NCI-H1048 (cell line): ENCODE results near the gene ARHGDIB.

ENCODE experiments used
- DNase-seq: peaks from one replicate; lab custom pipeline; 2025; lab: John Stamatoyannopoulos, UW

Gene ARHGDIB

DNA sequence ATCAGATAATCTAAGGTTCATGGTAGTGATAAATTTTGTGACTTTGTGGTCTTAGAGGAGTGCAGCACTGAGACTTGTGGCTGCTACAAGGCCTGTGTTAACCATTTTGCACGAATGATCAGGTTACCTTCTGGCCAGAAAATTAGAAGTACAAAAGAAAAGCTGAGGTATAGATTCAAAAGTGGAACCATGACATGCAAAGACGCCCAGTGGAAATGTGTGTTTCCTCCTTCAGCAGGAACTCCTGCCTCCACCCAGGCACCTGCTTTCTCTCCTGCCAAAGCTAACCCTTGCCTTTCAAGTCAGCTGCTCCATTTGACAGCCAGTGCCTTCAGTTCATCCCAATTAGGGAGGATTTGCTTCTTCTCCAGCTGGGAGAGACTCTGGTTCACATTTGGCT is 21.6 kb upstream of the ARHGDIB start:
- no peak for DNase-seq

DNA sequence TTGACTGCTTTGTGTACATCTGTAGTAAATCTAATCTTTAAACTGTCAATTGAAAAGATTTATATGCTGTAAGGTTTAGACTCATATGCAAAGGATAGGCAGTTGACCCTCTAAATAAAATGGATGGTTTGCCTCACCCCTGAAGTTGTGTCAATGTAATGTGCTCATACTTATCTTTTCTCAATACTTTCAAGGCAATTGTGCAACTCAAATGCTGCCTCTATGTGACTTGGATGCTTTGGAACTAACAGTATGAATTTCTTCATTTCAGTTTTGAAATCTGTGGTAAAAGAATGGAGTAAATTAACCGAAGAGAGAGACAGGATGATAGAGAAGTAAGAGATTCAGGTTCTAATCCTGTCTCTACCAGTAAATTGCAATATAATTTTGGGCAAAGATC is 21.2 kb upstream of the ARHGDIB start:
- no peak for DNase-seq

DNA sequence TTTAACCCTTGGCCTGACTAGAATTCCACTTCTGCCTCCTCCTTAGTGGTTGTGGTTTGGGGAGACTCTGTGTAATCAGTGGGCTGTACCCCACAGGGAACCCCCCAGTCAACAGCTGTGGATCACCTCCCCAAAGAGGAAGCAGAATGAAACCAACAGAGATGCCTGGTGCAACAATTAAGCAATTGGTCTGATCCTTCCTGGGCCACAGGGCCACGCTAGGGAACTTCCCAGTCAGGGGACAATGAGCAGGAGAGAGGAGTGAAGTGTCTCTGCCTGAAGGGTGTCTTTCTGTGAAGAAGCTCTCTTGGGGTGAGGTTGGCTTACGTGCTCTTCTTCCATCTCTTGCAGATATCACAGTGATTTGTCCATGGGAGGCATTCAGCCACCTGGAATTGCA is 19.6 kb upstream of the ARHGDIB start:
- no peak for DNase-seq

DNA sequence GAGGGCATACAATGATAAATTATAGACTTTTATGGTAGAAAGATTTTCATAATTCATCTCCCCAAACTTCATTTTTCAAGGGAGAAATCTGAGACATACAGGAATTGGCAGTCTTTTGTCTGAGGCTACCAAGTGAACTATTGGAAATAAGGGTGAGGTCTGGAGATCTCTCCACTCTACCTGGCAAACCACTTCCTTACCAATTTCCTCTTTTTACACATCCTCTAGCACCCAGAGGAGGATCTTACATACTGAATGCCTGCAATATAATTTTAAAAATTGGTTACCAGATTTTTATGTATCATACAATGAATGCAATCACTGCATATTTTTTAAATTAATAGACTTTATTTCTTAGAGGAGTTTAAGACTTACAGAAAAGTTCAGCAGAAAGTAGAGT is 18.1 kb upstream of the ARHGDIB start:
- DNase-seq: no peak

DNA sequence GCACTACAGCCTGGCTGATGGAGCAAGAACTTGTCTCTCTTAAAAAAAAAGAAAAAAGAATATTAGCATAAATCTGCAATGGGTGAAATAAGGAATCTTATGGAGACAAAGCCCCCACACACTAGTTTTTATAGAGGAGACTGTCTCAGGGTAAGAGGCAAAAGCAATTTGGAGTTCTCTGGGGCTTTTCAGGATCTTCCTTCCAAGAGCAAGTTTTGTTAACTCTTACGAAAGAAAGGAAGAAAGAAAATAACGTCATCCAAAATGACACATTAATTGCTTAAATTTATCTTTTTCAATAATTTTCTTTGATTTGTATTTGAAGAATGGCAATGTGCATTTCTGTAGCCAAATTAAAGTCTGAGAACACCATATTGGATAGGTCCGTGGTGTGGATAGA is 15.3 kb upstream of the ARHGDIB start:
- DNase-seq: no peak

DNA sequence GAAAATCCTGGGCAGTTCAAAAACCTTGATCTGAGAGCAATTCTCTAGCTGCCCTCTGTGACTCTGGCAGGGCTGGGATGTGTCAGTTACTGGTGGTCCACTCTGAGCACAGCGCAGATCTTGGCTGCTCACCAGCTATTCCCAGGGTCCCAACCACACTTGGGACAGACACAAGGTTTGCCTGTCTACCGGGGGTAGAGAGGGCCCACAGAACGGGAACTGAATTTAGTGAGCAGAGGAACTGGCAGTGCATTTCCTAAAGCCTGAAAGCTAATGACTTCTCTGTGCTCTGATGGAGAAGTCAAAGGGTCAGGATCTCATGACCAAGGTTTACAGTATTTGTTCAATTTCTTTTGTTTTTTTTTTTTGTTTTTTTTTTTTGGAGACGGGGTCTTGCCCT is 14.1 kb upstream of the ARHGDIB start:
- DNase-seq: no peak

DNA sequence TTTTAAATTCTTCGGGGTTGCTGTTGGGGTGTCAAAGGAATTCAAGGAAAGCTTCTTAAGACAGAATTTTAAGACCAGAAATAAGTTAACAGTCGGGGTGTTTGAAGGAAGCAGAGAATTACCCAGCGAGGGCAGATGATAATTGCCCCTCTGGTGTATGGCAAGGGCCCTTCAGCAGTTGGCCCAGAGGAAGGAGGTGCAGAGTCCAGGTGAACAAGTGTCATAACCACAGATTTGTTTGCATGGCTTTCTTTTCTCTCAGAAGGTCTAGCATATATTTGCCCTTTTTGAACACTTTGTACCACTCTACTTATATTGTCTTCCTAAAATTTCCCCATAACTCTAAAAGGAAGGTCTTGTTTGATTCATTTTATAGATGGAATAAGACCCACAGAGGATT is 13.2 kb upstream of the ARHGDIB start:
- no peak for DNase-seq

DNA sequence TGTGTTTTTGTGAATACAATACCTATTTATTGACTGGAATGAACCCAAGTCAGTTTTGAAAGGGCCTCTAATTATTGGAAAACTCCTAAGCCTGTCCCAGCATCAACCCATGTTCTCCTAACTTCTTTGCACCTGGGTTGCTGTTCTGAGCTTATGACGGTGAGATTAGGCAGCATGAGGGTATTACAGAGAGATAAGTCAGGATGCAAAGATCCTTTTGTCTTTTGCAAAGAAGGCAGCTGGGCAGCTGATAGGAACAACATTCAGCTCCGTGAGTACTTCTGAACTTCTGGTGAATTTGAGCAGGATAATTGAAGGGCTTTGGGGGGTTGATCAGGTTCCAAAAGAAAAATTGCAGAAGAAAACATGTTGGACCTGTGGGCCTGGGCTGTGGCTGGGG is 11.4 kb upstream of the ARHGDIB start, which contains the start of gene PDE6H:
TSS of gene PDE6H (plus strand) at position 227 of the 400 bp plus-strand sequence. CDS start 4,971 bp downstream, outside the sequence.
- DNase-seq: no peak

DNA sequence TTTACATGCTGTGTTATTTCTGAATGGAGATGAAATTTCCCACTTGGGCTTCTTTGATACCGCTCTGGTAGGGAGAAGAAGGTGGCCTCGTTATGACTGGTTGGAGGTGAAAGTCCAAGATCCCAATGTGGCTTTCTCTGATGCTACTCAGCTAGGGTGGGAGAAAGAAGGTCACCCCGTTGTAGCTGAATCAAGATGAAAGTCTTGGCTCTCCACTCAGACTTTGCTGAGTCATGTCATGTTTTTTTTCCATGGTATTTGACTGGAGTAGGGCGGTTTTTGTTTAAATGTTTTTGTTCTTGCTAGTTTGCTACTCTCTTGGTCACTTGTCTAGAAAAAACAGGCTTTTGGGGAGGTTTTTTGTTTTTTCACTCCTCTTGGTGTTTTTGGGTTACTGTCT is 9.1 kb upstream of the ARHGDIB start:
- no peak for DNase-seq

DNA sequence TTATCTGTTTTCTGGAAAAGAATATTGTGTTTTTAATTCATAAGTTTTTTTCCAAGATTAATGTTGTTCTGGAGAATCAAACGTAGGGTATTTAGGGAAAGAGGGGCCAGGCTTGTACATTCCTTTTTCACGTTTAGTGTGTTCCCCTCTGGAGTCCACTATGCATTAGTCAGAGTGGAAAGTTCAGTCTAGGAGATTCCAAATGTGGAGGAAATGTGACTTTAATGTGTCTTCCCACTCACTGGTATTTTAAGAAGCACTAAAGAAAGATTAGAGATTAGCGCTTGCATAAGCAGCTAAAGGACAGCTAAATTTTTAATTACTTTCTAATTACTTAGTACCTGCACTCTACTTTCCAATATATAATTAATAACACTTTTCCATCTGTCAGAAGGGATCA is 7.1 kb upstream of the ARHGDIB start:
- DNase-seq: no peak

DNA sequence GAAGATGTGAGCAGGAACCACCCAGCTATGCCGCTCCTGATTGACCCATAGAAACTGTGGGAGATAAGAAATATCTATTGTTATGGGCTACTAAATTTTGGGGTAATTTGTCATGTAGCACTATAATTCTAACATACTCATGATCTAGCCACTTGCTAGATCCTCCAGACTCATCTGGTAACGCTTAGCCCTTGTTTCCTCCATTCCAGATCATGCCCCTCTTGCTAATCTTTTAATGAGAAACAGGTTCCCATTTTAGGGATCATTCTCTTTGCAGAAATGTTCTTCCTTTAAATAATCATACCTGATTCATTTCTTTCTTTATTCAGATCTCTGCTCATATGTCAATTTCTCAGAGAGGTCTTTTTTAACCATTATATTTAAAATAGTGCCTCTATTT is 3.8 kb upstream of the ARHGDIB start:
- DNase-seq: no peak

DNA sequence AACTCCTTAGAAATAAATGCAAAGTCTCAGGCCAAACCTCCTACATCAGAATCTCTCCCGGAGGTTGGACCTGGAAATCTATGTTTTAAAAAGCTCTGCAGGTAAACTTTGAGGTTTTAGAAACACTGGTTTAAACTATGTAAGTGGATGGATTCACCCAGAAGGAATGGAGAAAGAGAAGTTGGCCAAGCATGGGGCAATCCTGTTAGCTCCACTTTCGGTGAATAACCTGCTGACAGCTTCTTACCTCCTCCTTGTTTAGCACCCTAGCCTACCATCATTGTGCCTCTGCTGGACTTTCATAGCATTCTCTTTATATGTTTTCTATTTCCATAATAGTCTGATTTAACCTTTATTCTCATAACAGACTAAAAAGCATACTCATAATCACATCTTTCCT is 3.0 kb upstream of the ARHGDIB start:
- DNase-seq: no peak

DNA sequence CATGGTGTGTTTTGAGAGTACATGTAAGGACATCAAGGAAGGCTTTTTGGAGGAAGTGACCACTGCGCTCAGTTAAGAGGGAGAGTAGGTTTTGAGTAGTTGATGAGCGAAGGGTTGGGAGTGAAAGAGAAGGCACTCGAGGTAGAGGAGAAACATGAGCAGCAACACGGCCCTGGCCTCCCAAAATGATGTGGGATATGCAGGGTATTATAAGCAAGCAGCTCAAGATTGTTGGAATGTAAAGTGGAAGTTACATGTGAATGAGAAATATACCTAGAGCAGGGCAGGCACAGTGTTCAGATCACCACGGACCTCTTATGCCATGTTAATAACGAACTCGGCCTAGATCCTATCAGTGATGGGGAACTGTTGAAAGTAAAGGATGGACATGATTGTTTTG is 2.1 kb upstream of the ARHGDIB start:
- no peak for DNase-seq

DNA sequence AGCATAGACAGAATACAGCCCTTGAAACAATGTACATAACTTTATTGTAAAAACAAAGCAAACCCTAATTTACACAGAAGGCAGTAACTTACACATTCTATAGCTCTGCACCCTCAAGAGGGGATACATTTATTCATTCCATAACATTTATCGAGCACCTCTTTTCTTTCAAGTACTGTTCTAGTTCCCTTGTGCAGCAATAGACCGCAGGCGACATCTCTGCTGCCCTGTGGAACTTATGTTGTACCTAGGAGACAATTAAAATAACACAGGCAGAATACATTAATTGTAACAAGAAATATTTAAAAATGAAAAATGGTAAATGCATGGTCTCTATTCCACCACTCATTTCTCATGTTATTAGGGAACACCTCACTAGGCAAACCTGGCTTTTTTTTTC is 1.4 kb upstream of the ARHGDIB start:
- no peak for DNase-seq

DNA sequence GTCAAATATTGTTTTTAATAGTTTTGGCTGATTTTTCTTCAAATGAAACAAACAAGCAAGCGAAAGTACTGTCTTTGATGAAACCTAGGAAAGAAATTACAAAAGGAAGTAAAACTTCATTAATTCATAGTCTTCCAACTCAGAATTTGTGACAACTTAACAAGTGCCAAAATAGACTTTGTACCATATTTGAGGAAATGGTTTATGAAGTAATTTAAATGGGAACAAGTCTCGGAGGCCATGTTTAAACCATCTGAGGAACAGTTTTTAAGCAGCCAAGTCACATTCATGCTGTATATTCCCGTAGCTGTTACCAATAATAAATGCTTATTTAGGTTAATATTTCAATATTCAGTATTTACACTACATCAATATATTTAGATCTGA is 745 bp upstream of the ARHGDIB start:
- DNase-seq: no peak

DNA sequence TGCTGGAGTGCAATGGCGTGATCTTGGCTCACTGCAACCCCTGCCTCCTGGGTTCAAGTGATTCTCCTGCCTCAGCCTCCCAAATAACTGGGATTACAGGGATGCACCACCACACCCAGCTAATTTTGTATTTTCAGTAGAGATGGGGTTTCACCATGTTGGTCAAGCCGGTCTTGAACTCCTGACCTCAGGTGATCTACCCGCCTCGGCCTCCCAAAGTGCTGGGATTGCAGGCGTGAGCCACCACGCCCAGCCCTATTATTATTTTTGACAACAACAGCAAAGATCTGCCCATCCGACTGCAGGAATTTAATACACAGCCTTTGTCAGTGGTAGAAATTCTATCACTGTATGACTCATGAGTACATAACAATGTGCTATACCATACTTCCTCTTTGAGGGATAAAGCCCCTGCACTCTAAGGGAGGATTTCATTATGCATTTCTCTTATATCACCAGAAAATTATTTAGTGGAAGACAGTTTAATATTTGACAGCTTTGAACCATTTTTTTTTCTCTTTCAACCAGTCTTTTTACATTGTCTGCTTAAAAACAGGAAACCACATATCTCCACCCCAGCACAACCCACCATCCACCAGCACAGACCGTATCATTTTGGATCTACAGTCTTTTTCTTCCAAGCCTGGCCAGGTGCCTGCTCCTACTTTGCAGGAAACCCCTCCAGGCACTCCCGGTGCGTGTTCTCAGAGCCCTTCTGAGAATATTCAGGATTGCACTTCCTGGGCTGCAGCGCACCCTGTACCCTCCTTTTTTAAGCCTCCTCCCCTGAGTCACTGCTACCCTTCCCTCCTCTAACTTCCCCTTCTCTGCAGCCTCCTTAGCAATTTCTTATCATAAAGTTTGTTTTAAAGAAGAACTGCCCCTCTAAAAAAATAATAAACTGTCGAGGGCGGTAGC is 594 bp downstream of the ARHGDIB start:
- no peak for DNase-seq

DNA sequence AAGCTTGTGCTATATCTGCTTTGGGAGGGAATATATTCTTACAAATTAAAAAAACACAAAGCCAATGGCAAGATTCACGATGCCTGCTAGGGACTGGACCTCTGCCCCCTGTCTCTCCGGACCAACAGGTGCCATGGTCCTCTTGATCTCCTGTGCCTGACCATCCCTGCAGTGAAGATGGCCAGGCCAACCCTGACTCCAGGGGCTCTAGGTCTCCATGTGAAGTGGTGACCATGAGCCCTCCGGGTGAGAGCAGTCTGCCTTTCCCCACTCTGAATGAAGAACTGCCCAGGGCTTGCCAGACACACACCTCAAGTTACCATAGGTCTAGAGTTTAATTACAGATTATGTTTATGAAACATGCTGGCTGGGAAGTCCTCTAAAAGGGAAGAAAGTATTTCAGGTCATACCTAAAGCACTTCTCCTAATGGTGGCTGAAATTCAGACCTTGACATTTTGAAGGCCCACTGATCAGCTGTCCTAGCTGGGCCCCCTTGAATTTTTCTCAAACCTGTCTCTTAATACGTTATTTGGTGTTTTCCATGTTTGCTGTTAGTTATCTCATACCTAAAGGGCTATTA is 1.4 kb downstream of the ARHGDIB start:
- no peak for DNase-seq

DNA sequence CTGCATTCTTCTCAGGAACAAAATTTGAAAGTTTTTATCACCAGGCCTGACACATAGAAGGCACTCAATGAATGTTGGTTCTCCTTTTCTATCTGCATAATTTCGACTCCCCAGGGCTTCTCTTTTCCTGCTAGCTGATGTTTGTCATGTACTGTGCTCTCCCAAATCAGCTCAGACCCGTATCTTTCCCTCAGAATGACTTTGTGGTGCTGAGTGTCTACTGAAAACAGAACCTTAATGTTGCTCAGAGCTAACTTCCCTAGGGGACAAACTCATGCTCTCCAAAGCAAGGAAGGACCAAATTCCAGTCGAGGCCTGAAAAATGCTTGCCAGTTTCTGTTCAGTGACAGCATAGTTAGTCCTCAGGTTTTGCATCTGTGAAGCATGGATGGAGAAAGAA is 1.9 kb downstream of the ARHGDIB start:
- DNase-seq: no peak

DNA sequence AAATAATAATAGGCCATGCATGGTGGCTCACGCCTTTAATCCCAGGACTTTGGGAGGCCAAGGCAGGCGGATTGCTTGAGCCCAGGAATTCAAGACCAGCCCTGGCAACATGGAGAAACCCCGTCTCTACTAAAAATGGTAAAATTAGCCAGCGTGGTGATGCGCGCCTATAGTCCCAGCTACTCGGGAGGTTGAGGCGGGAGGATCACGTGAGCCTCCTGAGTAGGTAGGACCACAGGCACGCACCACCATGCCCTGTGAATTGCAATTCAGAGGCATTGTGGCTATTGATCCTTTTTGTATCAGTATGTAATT is 2.3 kb downstream of the ARHGDIB start:
- no peak for DNase-seq

DNA sequence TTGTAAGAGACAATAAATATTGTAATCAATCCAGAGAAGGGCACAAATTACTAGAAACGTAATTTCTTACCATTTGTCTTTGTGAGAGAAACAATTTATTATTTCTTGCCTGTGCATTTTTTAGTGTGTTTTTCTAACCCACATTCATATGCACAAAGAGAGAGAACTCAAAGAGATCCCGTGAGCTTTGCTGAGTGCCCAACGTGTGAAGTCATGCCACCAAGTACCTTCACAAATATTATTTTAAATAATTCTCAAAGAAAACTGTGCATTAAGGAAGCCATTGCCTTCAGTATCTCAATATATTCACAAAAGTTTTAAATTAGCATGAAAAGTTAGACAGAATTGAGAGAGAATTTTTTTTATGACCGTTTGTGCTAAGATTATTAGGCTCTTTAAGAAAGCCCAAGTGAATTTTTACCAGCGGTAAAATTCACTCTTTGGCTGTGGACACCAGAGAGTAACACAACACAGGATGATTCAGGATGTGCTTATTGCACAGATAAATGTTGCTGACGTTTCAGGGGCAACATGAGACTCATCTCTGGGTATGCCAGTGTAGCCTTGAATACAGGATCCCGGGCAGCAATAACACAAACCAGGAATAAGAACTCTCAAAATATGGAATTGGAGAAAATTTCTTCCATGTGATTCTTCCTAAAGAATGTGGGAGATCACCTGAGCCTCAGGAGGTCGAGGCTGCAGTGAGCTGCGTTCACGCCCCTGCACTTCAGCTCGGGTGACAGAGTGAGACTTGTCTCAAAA is 2.9 kb downstream of the ARHGDIB start:
- no peak for DNase-seq

DNA sequence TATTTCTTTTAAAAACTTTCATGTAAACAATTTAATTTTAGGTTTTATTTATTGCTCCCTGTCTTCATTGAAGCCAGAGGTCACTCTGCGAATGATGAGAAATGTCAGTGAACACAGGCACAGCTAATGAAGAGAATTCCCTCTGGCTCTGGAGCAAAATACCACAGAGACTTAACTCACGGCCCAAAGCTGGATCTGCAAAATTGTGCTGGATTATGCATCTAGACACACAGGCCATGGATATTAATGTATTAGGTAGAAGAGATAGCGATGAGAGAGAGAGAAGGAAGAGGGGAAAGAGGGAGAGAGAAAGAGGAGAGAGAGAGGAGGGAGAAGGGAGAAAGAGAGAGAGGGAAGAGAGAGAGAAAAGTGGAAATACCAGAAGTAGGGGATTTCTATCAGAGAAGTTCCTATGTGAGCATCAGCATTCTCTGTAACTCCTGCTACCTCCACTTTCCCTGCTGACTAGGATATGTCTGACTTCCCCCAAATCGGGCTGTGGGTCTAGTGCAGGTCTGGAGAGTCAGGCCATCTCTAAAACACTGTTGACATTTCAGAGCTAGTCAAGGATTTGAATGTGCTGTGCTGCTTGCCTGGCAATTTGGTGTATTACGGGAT is 3.7 kb downstream of the ARHGDIB start:
- no peak for DNase-seq

DNA sequence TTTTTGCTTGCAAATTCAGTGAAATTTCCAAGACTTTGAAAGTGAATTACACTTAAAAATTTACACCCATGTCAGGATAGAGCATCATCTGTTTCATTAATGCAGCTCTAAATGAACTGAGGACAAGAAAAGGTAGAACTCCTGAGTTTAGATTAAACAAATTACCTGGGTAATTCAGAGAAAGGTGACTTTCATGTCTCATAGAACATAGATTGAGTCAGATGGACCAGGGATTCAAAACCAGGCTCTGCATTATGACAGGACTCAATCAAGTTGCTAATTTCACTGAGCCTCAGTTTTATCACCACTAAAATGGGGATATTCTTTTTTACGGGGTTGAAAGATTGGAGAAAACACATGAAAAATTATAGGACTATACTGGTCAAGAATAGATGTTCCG is 4.5 kb downstream of the ARHGDIB start:
- DNase-seq: no peak
